ENCODE results near the gene LCE3B.
"Not testable (repeated sequence)": the region's sequence is repeated elsewhere in the genome, so short reads cannot be mapped to it uniquely, and the experiment has no call there.

DNA sequence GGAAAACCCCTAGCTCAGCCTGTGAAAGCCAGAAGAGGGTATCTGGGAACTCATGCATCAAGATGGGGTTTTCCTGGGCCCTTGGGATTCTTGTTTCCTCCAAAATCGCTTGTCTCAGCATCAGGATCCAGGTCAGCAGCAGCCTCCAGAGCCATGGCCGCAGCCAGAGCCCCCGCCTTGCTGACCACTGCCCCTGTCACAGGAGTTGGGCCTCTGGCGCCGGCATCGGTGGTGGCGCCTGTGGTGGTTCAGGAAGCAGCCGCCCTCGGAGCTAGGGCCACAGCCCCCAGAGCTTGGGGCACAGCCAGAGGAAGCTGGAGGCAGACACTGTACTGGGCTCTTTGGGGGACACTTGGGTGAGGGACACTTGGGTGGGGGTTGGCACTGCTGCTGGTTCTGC is 34.1 kb upstream of the LCE3B start:
- TF ChIP-seq, protein P1, sequence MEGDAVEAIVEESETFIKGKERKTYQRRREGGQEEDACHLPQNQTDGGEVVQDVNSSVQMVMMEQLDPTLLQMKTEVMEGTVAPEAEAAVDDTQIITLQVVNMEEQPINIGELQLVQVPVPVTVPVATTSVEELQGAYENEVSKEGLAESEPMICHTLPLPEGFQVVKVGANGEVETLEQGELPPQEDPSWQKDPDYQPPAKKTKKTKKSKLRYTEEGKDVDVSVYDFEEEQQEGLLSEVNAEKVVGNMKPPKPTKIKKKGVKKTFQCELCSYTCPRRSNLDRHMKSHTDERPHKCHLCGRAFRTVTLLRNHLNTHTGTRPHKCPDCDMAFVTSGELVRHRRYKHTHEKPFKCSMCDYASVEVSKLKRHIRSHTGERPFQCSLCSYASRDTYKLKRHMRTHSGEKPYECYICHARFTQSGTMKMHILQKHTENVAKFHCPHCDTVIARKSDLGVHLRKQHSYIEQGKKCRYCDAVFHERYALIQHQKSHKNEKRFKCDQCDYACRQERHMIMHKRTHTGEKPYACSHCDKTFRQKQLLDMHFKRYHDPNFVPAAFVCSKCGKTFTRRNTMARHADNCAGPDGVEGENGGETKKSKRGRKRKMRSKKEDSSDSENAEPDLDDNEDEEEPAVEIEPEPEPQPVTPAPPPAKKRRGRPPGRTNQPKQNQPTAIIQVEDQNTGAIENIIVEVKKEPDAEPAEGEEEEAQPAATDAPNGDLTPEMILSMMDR (IDR thresholded peaks at IDR 0.05; ENCODE audit: low read depth, low read length, missing input control) = not testable (repeated sequence)
- not testable (repeated sequence) for TF ChIP-seq TAF1 (conservative IDR thresholded peaks at IDR 0.05)
- TF ChIP-seq, protein P2, sequence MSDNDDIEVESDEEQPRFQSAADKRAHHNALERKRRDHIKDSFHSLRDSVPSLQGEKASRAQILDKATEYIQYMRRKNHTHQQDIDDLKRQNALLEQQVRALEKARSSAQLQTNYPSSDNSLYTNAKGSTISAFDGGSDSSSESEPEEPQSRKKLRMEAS (IDR thresholded peaks at IDR 0.05) = not testable (repeated sequence)
